DMS153 (cell line): ENCODE measurements around the gene ACKR1.

Source experiments
- DNase-seq: peaks from one replicate; lab custom pipeline; 2025; lab: John Stamatoyannopoulos, UW

ACKR1 gene

DNA sequence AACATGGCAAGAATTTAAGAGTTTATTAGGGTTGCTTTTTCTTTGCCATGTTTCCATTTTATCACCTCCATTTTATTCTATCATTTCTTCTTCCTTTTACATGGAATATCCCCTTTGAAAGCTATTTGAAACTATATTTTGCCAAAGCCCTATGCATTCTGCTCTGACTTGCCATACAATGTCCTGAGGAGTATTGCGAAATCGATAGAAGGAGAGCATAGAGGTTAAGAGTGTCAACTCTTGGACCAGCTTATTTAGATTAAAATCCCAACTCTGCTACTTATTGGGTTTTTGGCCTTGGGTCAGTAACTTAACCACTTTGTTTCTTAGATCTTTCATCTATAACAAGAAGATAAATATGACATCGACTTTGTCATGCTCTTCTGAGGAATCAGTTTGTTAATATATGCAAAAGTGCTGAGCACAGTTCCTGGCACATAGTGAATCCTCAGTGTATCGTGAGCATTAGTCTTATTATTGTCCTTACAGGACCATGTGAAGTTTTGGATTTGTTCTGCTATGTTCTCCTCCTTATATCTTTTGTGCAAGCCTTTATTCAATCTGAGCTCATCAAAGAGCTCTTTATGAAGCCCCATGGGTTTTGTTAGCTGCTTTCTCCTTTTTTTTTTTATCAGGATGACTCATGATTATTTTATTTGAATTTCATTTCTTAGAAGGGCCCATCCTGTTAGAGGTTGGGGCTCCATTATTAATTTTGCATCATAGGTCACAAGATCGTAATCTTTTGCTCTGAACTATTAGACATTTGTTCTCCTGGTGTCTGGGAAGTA, 17.6 kb downstream of the ACKR1 start:
- no peak for DNase-seq

DNA sequence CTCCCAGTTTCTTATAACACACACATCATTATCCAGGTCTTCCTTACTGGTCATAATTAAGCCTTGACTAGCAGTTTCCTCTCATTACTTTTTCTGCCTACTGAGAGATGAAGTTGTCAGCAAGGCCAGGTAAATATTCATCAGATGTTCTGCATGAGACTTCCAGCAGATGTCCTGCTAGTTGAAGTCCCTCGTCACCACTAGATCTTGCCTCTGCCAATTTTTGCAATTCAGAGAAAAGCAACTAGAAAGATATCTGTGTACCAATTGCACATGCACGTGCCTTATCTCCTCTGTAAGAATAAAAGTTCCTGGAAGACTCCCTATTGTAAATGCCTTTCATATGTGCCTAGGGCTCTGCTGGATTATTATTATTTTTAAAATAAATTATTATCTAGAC, 18.3 kb downstream of the ACKR1 start:
- no peak for DNase-seq

DNA sequence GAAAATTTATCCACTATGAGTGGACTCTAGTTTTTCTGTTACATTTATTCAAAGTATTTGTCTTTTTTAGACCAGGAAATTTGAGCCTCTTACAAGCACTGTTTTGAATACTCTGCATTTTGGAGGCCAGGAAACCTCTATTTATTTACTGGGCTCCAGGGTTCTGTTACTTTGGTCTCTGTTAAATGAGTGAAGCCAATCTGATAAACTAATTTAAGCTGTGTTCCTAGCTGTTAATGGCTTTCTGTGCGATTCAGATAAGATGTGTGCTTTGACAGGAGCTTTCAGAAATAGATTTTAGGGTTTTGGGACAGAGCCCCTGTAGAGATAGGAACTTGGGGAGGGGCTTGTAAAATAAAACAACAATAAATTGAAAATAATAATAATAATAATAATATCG, 23.9 kb downstream of the ACKR1 start:
- no peak for DNase-seq

GRCh38 chr1:159229260-159229885, 24.7 kb downstream of the ACKR1 start:
- no peak for DNase-seq

GRCh38 chr1:159229896-159230295, 25.2 kb downstream of the ACKR1 start:
- no peak for DNase-seq

DNA sequence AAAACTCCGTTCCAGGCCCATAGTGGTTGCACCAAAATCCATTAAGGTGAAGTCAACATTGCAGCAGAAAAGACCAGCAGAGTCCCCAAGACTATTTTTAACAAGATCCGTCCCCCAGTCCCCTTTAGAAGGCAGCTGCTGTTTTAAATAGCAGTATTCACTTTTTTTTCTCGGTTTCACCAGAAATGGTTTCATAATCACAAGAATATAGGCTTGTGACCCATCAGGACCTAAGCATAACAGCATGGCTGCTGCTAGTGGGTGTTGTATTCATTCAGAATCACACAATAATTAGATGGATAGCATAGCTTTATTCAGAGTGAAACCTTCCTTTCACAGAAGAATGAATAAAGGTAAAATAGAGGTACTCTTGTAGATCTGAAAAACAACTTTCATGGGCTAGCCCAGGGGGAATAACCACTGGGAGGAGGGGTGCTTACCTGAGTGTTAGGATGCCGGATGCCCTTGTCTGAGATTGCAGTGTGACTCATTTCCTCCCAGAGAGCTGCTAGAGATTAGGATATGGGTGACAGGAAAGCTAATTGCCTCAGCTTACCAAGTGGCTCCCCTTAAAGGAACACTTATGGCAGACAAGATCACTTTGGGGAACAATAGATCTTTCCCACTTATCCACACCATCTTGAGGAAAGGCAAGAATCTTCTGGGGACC, 35.0 kb downstream of the ACKR1 start:
- no peak for DNase-seq

- DNase-seq, result no peak
These were observed 42.6 kb downstream of the ACKR1 start for GRCh38 chr1:159247266-159247665.

DNA sequence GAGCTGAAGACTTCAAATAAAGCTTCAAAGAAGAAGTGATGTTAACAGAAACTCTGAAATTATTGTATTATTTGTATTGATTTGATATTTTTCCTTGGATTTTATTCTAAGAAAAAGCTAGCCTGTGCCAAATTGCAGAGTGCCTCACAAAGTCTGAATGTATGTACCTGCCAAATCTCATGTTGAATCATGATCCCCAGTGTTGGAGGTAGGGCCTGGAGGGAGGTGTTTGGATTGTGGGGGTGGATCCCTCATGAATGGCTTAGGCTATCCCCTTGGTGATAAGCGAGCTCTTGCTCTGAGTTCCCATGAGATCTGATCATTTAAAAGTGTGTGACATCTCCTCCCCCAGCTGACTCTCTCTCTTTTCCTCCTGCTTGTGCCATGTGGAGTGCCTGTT, 43.6 kb downstream of the ACKR1 start:
- no peak for DNase-seq

DNA sequence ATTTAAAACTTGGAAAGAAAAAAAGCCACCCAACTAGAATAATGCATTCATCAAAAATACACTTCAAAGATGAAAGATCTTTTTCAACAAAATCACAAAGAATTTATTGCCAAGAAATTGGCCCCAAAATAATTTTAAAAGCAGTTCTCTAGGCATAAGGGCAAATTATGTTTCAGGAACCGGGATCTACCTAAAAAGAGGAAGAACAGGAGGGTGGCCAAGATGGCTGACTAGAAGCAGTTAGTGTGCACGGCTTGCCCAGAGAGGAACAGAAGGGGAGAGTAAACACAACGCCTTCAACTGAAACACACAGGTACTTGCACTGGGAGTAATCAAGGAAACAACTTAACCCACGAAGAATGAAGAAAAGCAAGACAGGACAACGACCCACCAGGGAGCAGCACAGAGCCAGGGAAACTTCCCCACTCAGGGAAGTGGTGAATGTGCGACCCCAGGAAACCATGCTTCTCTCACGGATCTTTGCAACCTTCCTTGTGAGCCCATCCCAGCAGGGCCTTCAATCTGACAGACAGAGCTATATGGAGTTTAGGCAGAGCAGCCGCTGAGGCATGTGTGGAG, 46.1 kb downstream of the ACKR1 start:
- no peak for DNase-seq
